Fibroblast of lung (primary cell): ENCODE results near the gene GP1BB.

Experiments
- EZH2 ChIP-seq: IDR thresholded peaks from 2 replicates; pipeline ENCODE4 v1.5.1; 2012; ENCODE audit warnings: low read length, control low read depth, mild to moderate bottlenecking; ENCODE audit errors: missing control alignments
- TF ChIP-seq, protein P1 (sequence below), 2 donors: IDR thresholded peaks in 1 of 2; conservative IDR thresholded peaks in 1 of 2; 1 replicate in 1 of 2; 2 replicates in 1 of 2; pipeline ENCODE4 v1.5.1; 2011 to 2012; ENCODE audit warnings: low read length in 2 of 2, control low read depth in 1 of 2, inconsistent platforms in 1 of 2, low read depth in 1 of 2, mild to moderate bottlenecking in 1 of 2

DNA sequence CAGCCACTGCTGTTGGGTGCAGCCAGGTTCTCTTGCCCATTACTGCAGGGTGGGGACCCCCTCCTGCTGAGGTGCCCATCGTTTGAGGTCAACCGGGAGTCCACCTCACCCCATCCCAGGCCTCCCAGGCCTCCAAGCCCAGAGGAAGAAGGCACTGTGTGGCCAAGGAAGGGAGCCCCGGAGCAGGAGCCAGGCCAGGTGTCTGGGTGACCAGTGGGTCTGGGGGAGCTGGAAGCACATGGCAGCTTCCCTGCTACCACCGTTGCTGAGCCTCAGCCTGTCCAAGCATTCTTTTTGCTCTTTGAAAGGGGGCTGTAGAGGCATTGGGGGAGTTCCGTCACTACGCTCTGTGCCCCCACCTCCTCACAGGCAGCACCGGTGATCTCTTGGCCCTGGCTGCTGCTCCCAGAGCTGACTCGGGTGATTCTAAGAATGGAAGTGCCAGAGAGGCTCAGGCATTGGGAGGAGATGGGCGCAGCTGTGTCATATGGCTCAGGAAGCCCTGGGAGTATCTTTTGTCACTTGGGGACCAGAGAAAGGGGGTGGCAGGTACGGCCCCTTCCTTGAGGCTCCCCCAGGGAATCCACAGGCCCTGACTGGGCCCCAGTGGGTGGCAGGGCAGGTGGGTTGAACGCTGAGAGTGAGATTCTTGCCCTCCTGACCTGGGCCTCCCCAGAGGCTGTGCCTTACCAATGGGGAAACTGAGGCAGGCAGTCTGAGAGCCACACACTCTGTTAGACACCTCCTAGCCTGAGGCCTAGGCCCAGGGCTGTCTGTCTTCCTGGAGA lies 7.1 kb upstream of the GP1BB start:
- TF ChIP-seq, protein P1, sequence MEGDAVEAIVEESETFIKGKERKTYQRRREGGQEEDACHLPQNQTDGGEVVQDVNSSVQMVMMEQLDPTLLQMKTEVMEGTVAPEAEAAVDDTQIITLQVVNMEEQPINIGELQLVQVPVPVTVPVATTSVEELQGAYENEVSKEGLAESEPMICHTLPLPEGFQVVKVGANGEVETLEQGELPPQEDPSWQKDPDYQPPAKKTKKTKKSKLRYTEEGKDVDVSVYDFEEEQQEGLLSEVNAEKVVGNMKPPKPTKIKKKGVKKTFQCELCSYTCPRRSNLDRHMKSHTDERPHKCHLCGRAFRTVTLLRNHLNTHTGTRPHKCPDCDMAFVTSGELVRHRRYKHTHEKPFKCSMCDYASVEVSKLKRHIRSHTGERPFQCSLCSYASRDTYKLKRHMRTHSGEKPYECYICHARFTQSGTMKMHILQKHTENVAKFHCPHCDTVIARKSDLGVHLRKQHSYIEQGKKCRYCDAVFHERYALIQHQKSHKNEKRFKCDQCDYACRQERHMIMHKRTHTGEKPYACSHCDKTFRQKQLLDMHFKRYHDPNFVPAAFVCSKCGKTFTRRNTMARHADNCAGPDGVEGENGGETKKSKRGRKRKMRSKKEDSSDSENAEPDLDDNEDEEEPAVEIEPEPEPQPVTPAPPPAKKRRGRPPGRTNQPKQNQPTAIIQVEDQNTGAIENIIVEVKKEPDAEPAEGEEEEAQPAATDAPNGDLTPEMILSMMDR (conservative IDR thresholded peaks at IDR 0.05 in 1 of 2, IDR thresholded peaks at IDR 0.05 in 1 of 2; ENCODE audit: low read depth in 1 of 2, low read length in 2 of 2) = no peak
- TF ChIP-seq EZH2 = no peak
